HFF-Myc (cell line): ENCODE data around the gene WASF3.

ENCODE experiments used
- DNase-seq: peaks from one replicate; pipeline ENCODE4 v3.0.0-alpha.2; 2011; ENCODE audit warnings: low read depth; ENCODE audit errors: extremely low read depth
- H3K4me3 ChIP-seq: replicated peaks from 2 replicates; pipeline ENCODE4 v1.5.1; 2011; ENCODE audit warnings: low read depth, mild to moderate bottlenecking, control low read depth, low read length
- TF ChIP-seq, protein P1 (sequence below): IDR thresholded peaks from 2 replicates; pipeline ENCODE4 v1.5.1; 2012; ENCODE audit warnings: mild to moderate bottlenecking, low read depth, low read length, control low read depth; ENCODE audit errors: missing control alignments

WASF3 gene

DNA sequence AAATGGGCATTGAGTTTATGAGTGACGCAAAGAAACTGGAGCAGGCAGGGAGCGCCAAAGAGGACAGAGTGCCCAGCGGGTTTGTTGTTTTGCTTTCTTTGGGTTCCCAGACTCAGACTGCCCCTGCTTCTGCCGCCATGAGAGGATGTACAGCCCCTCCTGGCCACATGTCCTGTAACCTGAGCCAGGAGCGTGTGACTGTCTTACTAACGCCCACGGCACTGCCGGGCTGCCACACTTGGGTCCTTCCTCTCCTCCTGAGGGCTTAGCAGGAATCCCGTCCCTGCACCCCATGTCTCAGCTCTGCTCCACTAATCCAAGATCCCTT, 122.6 kb downstream of the WASF3 start:
- TF ChIP-seq, protein P1, sequence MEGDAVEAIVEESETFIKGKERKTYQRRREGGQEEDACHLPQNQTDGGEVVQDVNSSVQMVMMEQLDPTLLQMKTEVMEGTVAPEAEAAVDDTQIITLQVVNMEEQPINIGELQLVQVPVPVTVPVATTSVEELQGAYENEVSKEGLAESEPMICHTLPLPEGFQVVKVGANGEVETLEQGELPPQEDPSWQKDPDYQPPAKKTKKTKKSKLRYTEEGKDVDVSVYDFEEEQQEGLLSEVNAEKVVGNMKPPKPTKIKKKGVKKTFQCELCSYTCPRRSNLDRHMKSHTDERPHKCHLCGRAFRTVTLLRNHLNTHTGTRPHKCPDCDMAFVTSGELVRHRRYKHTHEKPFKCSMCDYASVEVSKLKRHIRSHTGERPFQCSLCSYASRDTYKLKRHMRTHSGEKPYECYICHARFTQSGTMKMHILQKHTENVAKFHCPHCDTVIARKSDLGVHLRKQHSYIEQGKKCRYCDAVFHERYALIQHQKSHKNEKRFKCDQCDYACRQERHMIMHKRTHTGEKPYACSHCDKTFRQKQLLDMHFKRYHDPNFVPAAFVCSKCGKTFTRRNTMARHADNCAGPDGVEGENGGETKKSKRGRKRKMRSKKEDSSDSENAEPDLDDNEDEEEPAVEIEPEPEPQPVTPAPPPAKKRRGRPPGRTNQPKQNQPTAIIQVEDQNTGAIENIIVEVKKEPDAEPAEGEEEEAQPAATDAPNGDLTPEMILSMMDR, result no peak
- DNase-seq, result no peak
- H3K4me3 ChIP-seq, result no peak overlapping the region

DNA sequence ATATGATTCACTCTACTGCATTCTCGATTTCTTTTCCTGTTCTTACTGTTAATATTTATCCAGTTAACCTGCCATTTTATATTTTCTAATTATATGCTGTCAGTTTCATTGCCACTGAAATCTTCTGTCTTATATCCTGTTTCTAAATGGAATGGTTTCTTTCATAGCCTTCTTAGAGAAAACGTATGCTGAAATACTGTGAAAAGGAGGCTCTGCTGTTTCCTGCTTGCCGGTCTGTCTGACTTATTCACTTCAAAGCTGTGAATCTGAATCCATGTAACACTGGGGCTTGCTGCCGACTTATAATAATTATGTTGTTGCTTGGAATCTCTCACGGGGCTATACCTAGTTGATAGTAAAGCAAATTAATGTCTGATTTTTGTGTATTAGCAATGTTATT, 123.1 kb downstream of the WASF3 start:
- H3K4me3 ChIP-seq, result no peak overlapping the region
- DNase-seq, result no peak
- TF ChIP-seq, protein P1, result no peak

GRCh38 chr13:26681036-26681435, 123.6 kb downstream of the WASF3 start:
- no peak overlapping the region for H3K4me3 ChIP-seq
- TF ChIP-seq, protein P1, result no peak
- DNase-seq, result no peak

DNA sequence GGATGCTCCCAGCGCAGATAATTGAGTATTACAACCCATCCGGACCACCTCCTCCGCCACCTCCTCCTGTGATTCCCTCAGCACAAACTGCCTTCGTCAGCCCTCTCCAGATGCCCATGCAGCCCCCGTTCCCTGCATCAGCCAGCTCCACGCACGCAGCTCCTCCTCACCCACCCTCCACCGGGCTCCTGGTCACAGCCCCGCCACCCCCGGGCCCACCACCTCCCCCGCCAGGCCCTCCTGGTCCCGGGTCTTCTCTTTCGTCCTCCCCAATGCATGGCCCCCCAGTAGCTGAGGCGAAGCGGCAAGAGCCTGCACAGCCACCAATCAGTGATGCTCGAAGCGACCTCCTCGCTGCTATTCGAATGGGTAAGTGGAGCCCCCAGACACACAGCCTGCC, 125.1 kb downstream of the WASF3 start:
- H3K4me3 ChIP-seq, result no peak overlapping the region
- TF ChIP-seq, protein P1, result no peak
- no peak for DNase-seq

- DNase-seq, result no peak
- TF ChIP-seq, protein P1, result no peak
- no peak overlapping the region for H3K4me3 ChIP-seq
Observed at GRCh38 chr13:26685606-26686005, 128.1 kb downstream of the WASF3 start.

GRCh38 chr13:26686285-26686684, 128.8 kb downstream of the WASF3 start:
- H3K4me3 ChIP-seq, result no peak overlapping the region
- TF ChIP-seq, protein P1, result no peak
- no peak for DNase-seq

GRCh38 chr13:26688286-26688685, 130.8 kb downstream of the WASF3 start:
- TF ChIP-seq, protein P1, result no peak
- no peak for DNase-seq

More at GRCh38 chr13:26688286-26688685, 130.8 kb downstream of the WASF3 start:
- no peak overlapping the region for H3K4me3 ChIP-seq
